Kidney (tissue), 14 donors: ENCODE measurements around the gene TBL1X. TPM values are rescaled to one million over a fixed set of nuclear protein-coding genes. Genes with fewer than 3 reads are reported as not detected.

Experiments
- DNase-seq, 5 donors: peaks; one replicate each; pipeline ENCODE4 v3.0.0-alpha.2; 2013 to 2020
- FAIRE-seq: peaks from 2 replicates; lab custom pipeline; 2012; peaks lifted over from hg19 to GRCh38; lab: Jason Lieb, UNC
- H3K27ac ChIP-seq, 2 donors: one replicate each; pipeline ENCODE4 v1.7.0; 2013; ENCODE audit warnings: low read depth in 2 of 2, low read length in 2 of 2, inconsistent platforms in 1 of 2
- H3K27me3 ChIP-seq: one replicate; pipeline ENCODE4 v1.7.1; 2013; ENCODE audit warnings: low read length, inconsistent platforms; ENCODE audit not compliant: control insufficient read depth, insufficient read depth
- H3K36me3 ChIP-seq, 3 donors: one replicate each; pipeline versions ENCODE4 v1.7.0 to v1.7.1; 2013; ENCODE audit warnings: low read length in 3 of 3, control low read depth in 1 of 3, inconsistent platforms in 1 of 3; ENCODE audit not compliant: insufficient read depth in 3 of 3, control insufficient read depth in 2 of 3
- H3K4me1 ChIP-seq, 3 donors: one replicate each; pipeline versions ENCODE4 v1.7.0 to v1.7.1; 2013; ENCODE audit warnings: low read length in 3 of 3, inconsistent platforms in 1 of 3, low read depth in 1 of 3; ENCODE audit not compliant: control insufficient read depth in 2 of 3, insufficient read depth in 2 of 3
- H3K4me3 ChIP-seq, 3 donors: one replicate each; pipeline versions ENCODE4 v1.7.0 to v1.8.1; 2013; ENCODE audit warnings: low read length in 3 of 3, control low read depth in 1 of 3, inconsistent platforms in 1 of 3
- H3K9ac ChIP-seq, 3 donors: one replicate each; pipeline versions ENCODE4 v1.7.0 to v1.7.1; 2013; ENCODE audit warnings: low read length in 3 of 3, control low read depth in 1 of 3, inconsistent platforms in 1 of 3
- H3K9me3 ChIP-seq, 3 donors: one replicate each; pipeline versions ENCODE4 v1.7.0 to v1.7.1; 2013; ENCODE audit warnings: low read length in 3 of 3, control low read depth in 1 of 3, inconsistent platforms in 1 of 3; ENCODE audit not compliant: control insufficient read depth in 2 of 3, insufficient read depth in 1 of 3
- intact Hi-C: fragments of 100-400 bp; cut with DNase I; formaldehyde crosslinking; loops from one replicate; pipeline ENCODE4 v1.11.1; 2022
- polyA plus RNA-seq: library from polyadenylated mRNA; stranded (reverse); fragments of 350-450 nt; fragmentation: Illumina TruSeq; extraction: RNeasy Lipid Tissue Mini Kit (QIAGEN cat#74804); gene quantifications from one replicate; pipeline ENCODE4 v1.2.3, GENCODE V29; 2014; ENCODE audit warnings: low read depth, low replicate concordance; ENCODE audit not compliant: insufficient read depth
- total RNA-seq: library from RNA; stranded (reverse); fragmentation: NEBNext Ultra II Directional; extraction: Animal tissue kit (Norgen Biotek cat#: 25700); gene quantifications from one replicate; pipeline ENCODE4 v1.2.1, GENCODE V29; 2021
- TF ChIP-seq, protein P1 (sequence below): IDR thresholded peaks from 3 replicates; pipeline ENCODE4 v1.5.1; 2012; ENCODE audit warnings: mild to moderate bottlenecking, moderate library complexity, borderline replicate concordance; ENCODE audit not compliant: insufficient read depth; ENCODE audit errors: extremely low read depth
- donor health status: control.
- donor health status: control.
- donor health status: control.
- donor health status: control.
- donor health status: control.
- donor health status: DM: yes; HTN: yes; CAD: no.
- donor health status: Normal renal cell carcinoma (clear cell type).

Gene TBL1X
- total and polyA plus RNA-seq, 2 donors from 2014 or later = 12.5 to 43.0 TPM

GRCh38 chrX:9785254-9785943 is 320.5 kb downstream of the TBL1X start:
- no peaks in the 10 kb centered on the region for H3K36me3 ChIP-seq
- H3K27ac ChIP-seq = peak overlapping the region in 1 of 2 donors; percentile 22
- H3K27me3 ChIP-seq = peaks cover 10% of the 10 kb centered on the region
- FAIRE-seq = no peak
- intact Hi-C loops = no loop called here
- no peaks in the 10 kb centered on the region for H3K9me3 ChIP-seq
- peak in 3 of 5 donors; percentile 34 to 51 (median 40) for DNase-seq
- TF ChIP-seq, protein P1, sequence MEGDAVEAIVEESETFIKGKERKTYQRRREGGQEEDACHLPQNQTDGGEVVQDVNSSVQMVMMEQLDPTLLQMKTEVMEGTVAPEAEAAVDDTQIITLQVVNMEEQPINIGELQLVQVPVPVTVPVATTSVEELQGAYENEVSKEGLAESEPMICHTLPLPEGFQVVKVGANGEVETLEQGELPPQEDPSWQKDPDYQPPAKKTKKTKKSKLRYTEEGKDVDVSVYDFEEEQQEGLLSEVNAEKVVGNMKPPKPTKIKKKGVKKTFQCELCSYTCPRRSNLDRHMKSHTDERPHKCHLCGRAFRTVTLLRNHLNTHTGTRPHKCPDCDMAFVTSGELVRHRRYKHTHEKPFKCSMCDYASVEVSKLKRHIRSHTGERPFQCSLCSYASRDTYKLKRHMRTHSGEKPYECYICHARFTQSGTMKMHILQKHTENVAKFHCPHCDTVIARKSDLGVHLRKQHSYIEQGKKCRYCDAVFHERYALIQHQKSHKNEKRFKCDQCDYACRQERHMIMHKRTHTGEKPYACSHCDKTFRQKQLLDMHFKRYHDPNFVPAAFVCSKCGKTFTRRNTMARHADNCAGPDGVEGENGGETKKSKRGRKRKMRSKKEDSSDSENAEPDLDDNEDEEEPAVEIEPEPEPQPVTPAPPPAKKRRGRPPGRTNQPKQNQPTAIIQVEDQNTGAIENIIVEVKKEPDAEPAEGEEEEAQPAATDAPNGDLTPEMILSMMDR = no peak
- peak overlapping the region in 1 of 3 donors; percentile 34 for H3K9ac ChIP-seq
- H3K4me3 ChIP-seq = peak overlapping the region in 2 of 3 donors; percentile 32 to 41
- peaks cover 4 to 6% (median 4%) of the 10 kb centered on the region in 3 donors for H3K4me1 ChIP-seq

- TF ChIP-seq, protein P1 = no peak
- Histone ChIP-seq H3K9ac (peak within 1 kb of the TSS; percentile 32 to 61 (median 46)), H3K27me3 (peaks cover 10% of the 10 kb centered on the region)
These were observed 321.3 kb downstream of the TBL1X start, which contains the start of gene SHROOM2 for GRCh38 chrX:9785944-9786797. TSS of gene SHROOM2 (plus strand) at chrX:9786429. CDS start at chrX:9786546, 117 bp downstream.

DNA sequence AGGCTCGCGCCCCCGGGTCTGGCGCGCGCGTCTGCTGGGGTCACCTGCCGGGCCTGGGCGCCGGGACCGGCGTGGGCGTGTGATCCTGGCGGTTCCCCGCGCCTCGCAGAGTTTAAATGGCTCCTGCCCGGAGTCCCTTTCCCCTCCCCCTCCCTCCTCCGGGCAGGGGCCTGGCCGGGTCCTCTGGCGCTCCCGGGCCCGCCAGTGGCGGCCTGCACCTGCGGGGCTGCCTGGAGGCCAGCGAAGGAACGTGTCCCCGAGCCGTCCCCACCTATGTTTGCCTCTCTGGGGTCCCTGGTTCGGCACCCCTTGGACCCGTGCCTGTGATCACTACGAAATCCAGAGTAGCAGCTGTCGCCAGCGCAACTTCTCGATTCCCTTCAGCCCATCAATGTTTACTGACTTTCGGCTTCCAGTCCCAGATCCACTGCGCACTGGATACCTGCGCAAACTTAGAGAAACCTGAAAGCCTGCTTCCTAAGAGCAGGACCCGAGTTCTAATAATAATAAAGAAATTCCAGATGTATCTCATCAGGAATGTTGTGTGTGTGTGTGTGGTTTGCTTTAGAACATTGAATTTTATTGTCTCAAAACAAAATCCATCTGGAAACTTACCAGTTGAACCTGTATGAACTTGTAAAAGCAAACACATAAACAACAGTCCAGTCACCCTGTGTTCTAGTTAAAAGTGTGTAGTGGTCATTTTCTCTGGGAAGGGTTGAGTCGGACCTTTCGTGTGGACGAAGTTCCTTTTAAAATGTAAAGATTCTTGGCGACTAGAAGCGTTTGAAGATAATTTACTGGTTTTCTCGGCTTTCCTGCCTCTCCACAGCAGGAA is 322.2 kb downstream of the TBL1X start:
- H3K4me3 ChIP-seq = peak overlapping the region; percentile 64 to 69 (median 69)
- peaks cover 10% of the 10 kb centered on the region for H3K27me3 ChIP-seq
- FAIRE-seq = no peak
- no peaks in the 10 kb centered on the region for H3K9me3 ChIP-seq
- peaks cover 4 to 6% (median 4%) of the 10 kb centered on the region in 3 donors for H3K4me1 ChIP-seq
- intact Hi-C loops = no loop called here
- DNase-seq = peak in 4 of 5 donors; percentile 53 to 58 (median 54)
- no peaks in the 10 kb centered on the region for H3K36me3 ChIP-seq
- TF ChIP-seq, protein P1 = no peak
- H3K27ac ChIP-seq = peak overlapping the region in 1 of 2 donors; percentile 60
- peak overlapping the region; percentile 32 to 61 (median 46) for H3K9ac ChIP-seq

More at GRCh38 chrX:9785944-9786797, 321.3 kb downstream of the TBL1X start, which contains the start of gene SHROOM2:
- FAIRE-seq (no peak), DNase-seq (peak in 4 of 5 donors; percentile 27 to 65 (median 59))
- H3K4me1 ChIP-seq = peaks cover 4 to 6% (median 4%) of the 10 kb centered on the region in 3 donors
- H3K36me3 ChIP-seq = no peaks in the 10 kb centered on the region
- intact Hi-C loops = no loop called here
- no peaks in the 10 kb centered on the region for H3K9me3 ChIP-seq
- peak within 1 kb of the TSS; percentile 64 to 69 (median 69) for H3K4me3 ChIP-seq
- H3K27ac ChIP-seq = peak within 1 kb of the TSS; percentile 22 to 60
